ENCODE measurements around the gene TGM1.

TGM1 gene

DNA sequence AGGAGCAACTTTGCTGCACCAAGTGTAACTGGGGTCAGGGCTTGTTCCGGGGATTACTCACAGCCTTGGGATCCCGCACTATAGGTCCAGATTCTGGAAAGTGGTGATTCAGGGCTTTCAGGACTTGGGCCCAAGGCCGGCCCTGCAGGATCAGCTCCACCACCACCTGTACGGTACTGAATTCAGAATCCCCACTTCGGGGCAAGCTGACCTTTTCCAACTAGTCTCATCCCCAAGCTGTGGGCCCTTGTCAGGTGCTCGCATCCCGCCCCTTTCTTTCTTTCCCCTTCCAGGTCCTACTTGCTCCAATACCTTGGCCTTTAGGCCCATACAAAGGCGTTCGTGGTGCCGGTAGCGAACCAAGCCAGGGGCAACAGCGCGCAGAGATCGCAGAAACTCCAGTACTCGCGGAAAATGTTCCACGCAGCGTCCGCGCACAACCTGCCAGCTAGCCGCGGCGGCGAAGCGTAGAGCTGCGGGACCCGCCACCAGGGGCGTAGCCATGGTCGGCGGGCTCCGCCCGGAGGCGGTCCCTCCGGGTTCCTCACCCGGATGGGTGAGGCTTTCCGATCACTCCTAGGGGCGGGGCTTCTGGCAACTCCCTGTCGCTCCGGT, 21.0 kb downstream of the TGM1 start:
- H3K36me3 ChIP-seq (ENCODE audit: control insufficient read depth, insufficient read depth, low read length) = peaks cover 30% of the 10 kb centered on the region
- H3K4me3 ChIP-seq (ENCODE audit: low read depth, low read length) = peak overlapping the region; percentile 90
- H3K27me3 ChIP-seq (ENCODE audit: control insufficient read depth, insufficient read depth, low read length) = no peaks in the 10 kb centered on the region
- no peaks in the 10 kb centered on the region for H3K9me3 ChIP-seq (ENCODE audit: control insufficient read depth, insufficient read depth, low read length)
- peak overlapping the region; percentile 87 for H3K9ac ChIP-seq (ENCODE audit: low read depth, low read length)
- H3K4me1 ChIP-seq (ENCODE audit: control insufficient read depth, insufficient read depth, low read length) = no peaks in the 10 kb centered on the region

DNA sequence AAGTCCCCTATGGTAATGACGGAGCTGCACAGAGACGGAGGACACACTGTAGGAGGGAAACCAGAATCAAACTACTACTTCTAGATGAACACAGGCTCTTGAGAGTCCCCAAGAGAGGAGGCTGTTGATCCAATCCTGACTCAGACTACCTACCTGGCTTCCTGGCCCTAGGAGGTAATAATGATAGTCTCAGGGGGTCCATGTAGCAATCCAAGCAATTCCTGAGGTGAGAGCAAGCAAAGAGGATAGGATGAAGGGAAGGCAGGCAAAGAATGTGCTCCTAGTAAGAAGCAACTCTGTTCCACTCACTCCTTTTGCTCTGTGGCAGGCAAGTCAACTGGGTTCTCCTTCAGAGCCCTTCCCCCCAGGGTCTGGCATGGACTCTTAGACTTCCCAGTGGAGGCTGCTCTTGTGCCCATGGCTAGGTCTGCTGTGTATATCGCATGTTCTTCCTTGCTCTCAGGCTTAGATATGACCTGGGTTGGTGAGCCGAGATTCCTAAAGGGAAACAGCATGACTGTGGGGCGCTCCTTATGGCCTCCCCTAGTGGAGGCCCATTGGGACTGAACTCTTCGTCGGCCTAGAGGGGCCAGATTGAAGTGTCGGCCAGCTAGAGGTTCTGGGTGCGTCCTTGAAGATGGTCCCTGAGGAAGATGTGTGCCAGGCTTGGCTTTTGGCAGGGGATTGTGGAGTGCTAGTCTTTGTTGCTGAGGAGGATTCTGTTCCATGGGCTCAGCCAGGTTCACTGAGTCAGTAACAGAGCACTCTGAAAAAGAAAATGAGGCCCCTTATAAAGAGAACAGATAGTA, 22.7 kb downstream of the TGM1 start:
- Histone ChIP-seq H3K9ac (ENCODE audit: low read depth, low read length) (no peak overlapping the region), H3K27me3 (ENCODE audit: control insufficient read depth, insufficient read depth, low read length) (no peaks in the 10 kb centered on the region), H3K9me3 (ENCODE audit: control insufficient read depth, insufficient read depth, low read length) (no peaks in the 10 kb centered on the region), H3K4me1 (ENCODE audit: control insufficient read depth, insufficient read depth, low read length) (no peaks in the 10 kb centered on the region), H3K36me3 (ENCODE audit: control insufficient read depth, insufficient read depth, low read length) (peaks cover 37% of the 10 kb centered on the region), H3K4me3 (ENCODE audit: low read depth, low read length) (no peak overlapping the region)

DNA sequence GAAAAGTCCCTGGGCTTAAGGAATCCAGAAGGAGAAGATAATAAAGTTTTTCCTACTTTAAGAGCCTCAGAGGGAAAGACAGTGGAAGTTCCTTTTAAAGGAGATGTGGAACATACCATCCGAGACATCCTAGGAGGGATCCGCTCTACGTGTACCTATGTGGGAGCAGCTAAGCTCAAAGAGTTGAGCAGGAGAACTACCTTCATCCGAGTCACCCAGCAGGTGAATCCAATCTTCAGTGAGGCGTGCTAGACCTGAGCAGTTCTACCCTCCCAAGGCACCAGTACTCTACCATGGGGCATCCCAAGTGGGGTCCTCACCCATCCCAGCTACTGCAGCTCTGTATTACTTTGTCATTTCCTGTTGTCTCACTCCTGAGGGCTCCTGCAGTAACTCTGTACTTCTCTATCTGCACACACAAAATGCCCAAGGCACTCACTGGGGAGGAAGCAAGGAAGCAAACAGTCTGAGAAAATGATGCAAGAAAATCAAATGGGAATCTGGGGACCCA, 24.4 kb downstream of the TGM1 start:
- Histone ChIP-seq H3K4me3 (ENCODE audit: low read depth, low read length) (no peak overlapping the region), H3K9me3 (ENCODE audit: control insufficient read depth, insufficient read depth, low read length) (no peaks in the 10 kb centered on the region), H3K9ac (ENCODE audit: low read depth, low read length) (no peak overlapping the region), H3K36me3 (ENCODE audit: control insufficient read depth, insufficient read depth, low read length) (peaks cover 37% of the 10 kb centered on the region), H3K4me1 (ENCODE audit: control insufficient read depth, insufficient read depth, low read length) (no peaks in the 10 kb centered on the region), H3K27me3 (ENCODE audit: control insufficient read depth, insufficient read depth, low read length) (no peaks in the 10 kb centered on the region)

DNA sequence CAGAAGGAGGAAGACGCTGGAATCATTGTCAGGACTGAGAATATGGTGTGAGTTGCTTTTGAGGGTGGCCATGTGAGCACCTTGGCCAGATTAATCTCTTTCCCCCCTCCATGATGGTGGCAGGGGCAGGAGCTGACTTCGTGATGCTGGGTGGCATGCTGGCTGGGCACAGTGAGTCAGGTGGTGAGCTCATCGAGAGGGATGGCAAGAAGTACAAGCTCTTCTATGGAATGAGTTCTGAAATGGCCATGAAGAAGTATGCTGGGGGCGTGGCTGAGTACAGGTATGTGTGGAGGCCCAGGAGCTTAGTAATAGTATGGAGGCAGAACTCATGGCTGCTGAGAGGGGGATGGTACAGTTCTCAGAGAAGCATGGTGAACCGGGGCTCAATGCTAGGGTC, 24.9 kb downstream of the TGM1 start:
- no peak overlapping the region for H3K4me3 ChIP-seq (ENCODE audit: low read depth, low read length)
- peaks cover 37% of the 10 kb centered on the region for H3K36me3 ChIP-seq (ENCODE audit: control insufficient read depth, insufficient read depth, low read length)
- H3K4me1 ChIP-seq (ENCODE audit: control insufficient read depth, insufficient read depth, low read length) = no peaks in the 10 kb centered on the region
- no peak overlapping the region for H3K9ac ChIP-seq (ENCODE audit: low read depth, low read length)
- no peaks in the 10 kb centered on the region for H3K9me3 ChIP-seq (ENCODE audit: control insufficient read depth, insufficient read depth, low read length)
- H3K27me3 ChIP-seq (ENCODE audit: control insufficient read depth, insufficient read depth, low read length) = no peaks in the 10 kb centered on the region

DNA sequence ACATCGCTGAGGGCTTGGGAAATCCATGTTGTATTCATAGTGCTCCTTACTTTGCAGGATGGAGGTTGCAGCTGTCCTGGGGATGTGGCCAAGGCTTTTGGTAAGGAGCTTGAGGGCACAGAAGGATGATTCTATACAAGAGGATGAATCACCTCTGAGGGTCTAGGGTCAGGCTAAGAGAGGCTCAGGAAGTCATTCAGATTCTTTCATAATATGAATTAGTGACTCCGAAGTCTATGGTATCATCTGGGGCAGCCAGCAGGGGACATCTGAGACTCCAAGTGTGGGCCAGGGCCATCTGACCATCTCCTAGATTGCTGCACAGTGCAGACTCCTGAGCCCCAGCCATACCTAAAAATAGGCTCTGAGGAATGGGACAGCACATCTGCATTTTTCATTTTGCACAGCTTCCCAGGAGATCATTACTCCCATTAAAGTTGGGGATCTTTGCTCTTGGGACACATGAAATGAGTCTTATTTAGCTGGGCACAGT, 25.5 kb downstream of the TGM1 start:
- Histone ChIP-seq H3K9me3 (ENCODE audit: control insufficient read depth, insufficient read depth, low read length) (no peaks in the 10 kb centered on the region), H3K27me3 (ENCODE audit: control insufficient read depth, insufficient read depth, low read length) (no peaks in the 10 kb centered on the region), H3K4me3 (ENCODE audit: low read depth, low read length) (no peak overlapping the region), H3K9ac (ENCODE audit: low read depth, low read length) (no peak overlapping the region), H3K4me1 (ENCODE audit: control insufficient read depth, insufficient read depth, low read length) (no peaks in the 10 kb centered on the region), H3K36me3 (ENCODE audit: control insufficient read depth, insufficient read depth, low read length) (peaks cover 37% of the 10 kb centered on the region)

DNA sequence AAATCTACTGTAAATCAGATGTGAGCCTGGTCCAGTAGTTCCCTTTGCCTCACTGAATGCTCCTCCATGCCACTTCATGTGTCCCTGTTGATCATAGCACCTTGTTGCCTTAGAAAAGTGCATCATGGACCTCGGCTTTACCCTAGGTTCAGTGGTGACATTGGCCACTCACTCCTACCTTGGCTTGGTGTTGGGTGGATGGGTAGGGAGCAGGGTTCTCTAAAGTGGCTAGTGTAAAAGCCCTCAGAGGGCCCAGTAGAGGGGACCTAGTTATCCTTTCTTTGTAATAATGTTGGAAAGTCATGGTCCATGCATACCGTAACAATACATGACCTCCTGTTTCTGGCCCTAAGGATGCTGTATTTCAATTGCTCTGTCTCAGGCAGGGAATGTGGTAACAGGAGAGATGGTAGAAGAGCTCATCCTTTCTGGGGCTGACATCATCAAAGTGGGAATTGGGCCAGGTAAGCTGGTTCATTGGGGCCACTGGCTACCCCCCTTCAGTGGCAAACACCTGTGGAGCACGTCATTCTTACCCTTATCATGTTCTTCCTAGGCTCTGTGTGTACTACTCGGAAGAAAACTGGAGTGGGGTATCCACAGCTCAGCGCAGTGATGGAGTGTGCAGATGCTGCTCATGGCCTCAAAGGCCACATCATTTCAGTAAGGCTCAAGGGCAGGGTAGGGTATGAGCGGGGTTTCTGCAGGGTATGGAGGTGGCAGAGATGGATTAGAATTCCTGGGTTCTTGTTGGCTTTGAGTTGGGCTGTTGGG, 26.1 kb downstream of the TGM1 start:
- Histone ChIP-seq H3K9me3 (ENCODE audit: control insufficient read depth, insufficient read depth, low read length) (no peaks in the 10 kb centered on the region), H3K4me1 (ENCODE audit: control insufficient read depth, insufficient read depth, low read length) (no peaks in the 10 kb centered on the region), H3K27me3 (ENCODE audit: control insufficient read depth, insufficient read depth, low read length) (no peaks in the 10 kb centered on the region), H3K4me3 (ENCODE audit: low read depth, low read length) (no peak overlapping the region), H3K36me3 (ENCODE audit: control insufficient read depth, insufficient read depth, low read length) (peaks cover 37% of the 10 kb centered on the region), H3K9ac (ENCODE audit: low read depth, low read length) (no peak overlapping the region)

DNA sequence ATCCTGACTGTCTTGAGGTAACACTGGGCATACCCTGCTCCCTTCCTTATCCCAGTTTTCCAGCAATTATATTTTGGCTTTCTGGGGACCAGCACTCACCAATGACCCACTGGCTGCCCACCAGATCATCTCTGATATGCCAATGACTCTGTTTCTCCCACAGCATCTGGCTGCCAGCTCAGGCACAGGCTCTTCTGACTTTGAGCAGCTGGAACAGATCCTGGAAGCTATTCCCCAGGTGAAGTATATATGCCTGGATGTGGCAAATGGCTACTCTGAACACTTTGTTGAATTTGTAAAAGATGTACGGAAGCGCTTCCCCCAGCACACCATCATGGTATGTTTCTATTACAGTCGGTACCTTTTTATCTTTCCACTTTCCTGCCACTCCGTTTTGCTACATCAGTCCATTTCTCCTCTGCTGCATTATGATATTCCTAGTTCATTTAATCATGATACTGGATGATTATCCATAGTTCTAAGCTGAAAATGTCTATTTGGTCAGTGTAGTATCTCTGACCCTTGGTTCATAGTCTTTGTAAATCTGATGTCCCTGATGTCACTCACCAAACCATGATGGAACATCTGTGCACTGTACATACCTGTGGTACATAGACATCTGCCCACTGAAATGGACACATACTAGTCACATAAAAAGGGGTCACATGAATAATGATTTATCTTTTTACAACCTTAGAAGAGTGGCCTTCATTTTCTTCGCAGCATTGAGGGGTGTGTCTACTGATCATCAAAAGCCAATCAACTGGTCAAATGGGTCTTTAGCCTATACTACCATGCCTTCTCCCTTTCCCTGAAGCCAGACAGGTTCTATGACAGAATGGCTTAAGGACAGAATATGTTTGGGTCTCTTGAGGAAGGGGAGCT, 26.9 kb downstream of the TGM1 start:
- no peak overlapping the region for H3K9ac ChIP-seq (ENCODE audit: low read depth, low read length)
- peaks cover 36% of the 10 kb centered on the region for H3K36me3 ChIP-seq (ENCODE audit: control insufficient read depth, insufficient read depth, low read length)
- no peaks in the 10 kb centered on the region for H3K27me3 ChIP-seq (ENCODE audit: control insufficient read depth, insufficient read depth, low read length)
- H3K4me3 ChIP-seq (ENCODE audit: low read depth, low read length) = no peak overlapping the region
- H3K4me1 ChIP-seq (ENCODE audit: control insufficient read depth, insufficient read depth, low read length) = no peaks in the 10 kb centered on the region
- H3K9me3 ChIP-seq (ENCODE audit: control insufficient read depth, insufficient read depth, low read length) = no peaks in the 10 kb centered on the region

DNA sequence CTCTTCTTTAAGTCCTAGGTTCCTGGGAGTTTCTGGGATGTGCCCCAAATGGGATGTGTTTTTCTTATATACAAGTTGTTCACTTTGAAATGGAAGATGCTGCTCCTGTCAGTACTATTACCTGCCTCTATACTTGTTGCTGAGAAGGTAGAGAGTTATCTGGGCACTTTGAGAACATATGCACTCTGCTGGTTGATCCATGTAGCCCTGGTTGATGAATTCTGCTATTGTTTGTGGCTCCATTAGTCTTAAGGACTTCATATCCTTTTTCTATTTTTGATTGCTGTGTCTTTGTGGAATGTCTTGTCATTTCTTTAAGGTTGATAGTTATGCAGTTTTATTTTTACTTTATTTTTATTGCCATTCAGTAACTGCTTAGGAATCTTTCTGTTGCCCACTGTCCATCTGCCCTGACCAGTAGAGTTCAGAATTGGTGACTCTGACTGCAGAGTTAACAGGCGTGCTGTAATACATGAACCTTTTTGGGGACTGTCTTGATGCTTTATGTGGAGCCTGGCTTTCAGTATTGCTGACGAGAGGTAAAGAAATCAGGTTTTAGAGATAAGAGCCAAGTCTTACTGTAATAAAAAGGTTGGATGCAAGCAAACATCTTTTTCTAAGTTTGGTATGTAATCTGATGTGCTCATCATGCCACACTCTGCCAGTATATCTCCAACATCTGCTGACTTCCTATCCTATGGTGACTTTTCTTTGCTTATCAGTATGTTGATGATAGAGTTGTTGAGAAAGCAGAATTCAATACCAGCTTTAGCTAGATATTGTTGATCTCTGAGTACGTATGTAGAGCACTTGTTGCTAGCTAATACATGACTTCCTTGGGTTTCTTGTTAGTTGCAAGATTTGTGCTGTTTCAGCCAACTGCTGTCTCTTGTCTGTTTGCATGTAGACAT, 28.6 kb downstream of the TGM1 start:
- H3K9me3 ChIP-seq (ENCODE audit: control insufficient read depth, insufficient read depth, low read length) = no peaks in the 10 kb centered on the region
- peaks cover 24% of the 10 kb centered on the region for H3K36me3 ChIP-seq (ENCODE audit: control insufficient read depth, insufficient read depth, low read length)
- H3K4me1 ChIP-seq (ENCODE audit: control insufficient read depth, insufficient read depth, low read length) = no peaks in the 10 kb centered on the region
- H3K9ac ChIP-seq (ENCODE audit: low read depth, low read length) = no peak overlapping the region
- H3K27me3 ChIP-seq (ENCODE audit: control insufficient read depth, insufficient read depth, low read length) = no peaks in the 10 kb centered on the region
- no peak overlapping the region for H3K4me3 ChIP-seq (ENCODE audit: low read depth, low read length)

DNA sequence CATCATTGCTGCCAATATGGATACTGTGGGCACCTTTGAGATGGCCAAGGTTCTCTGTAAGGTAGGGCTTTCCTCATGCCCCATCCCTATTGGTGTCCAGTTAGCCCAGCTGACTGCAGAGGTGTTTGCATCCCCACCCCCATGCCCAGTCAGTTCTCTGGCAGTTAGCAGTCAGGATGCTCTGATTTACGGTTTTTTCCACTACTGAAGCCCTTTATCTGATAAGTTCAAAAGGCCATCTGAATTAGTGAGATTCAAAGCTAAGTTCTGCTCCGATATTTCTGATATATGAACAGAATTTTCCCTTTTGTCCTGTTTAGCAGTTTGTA, 29.5 kb downstream of the TGM1 start:
- H3K27me3 ChIP-seq (ENCODE audit: control insufficient read depth, insufficient read depth, low read length) = no peaks in the 10 kb centered on the region
- peak overlapping the region; percentile 38 for H3K9ac ChIP-seq (ENCODE audit: low read depth, low read length)
- H3K4me3 ChIP-seq (ENCODE audit: low read depth, low read length) = peak overlapping the region; percentile 97
- H3K9me3 ChIP-seq (ENCODE audit: control insufficient read depth, insufficient read depth, low read length) = no peaks in the 10 kb centered on the region
- no peaks in the 10 kb centered on the region for H3K4me1 ChIP-seq (ENCODE audit: control insufficient read depth, insufficient read depth, low read length)
- H3K36me3 ChIP-seq (ENCODE audit: control insufficient read depth, insufficient read depth, low read length) = peaks cover 18% of the 10 kb centered on the region

DNA sequence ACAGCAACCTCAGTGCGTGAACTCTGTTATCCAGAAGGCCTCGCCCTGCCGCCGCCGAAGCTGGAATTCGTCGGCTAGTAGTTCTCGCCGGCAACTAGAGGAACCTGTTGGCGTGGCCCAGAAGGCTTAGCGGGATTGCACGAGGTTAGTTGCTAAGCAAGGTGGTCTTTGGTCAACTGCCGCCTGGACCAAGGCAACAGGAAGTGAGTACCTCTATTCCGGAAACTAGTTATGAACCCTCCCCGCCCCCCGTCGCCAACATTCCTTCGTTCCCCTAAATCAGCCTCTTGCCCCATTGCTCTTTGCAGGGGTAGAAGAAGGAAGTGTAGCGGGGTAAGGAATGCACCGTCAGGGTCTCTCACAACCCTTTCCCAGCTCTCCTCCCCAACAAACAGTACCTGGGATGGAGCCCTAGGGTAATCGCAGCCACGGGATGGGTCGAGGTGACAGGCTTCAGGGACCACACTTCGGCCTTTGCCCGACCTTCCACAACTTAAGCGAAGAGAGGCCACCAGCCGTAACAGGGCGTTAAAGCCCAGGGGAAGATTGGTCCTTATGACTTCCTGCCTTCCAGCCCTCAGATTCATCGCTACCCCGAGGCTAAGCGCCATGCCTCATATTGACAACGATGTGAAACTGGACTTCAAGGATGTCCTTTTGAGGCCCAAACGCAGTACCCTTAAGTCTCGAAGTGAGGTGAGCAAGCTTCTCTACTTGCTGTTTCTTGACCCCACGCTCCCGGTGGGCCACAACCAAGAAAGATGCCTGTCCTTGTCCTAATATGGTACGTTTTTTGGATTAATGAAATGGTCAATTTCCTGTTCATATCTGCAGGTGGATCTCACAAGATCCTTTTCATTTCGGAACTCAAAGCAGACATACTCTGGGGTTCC, 30.1 kb downstream of the TGM1 start, which contains the start of gene GMPR2:
TSS of gene GMPR2 (plus strand) at position 285 of the 893 bp plus-strand sequence. CDS start at position 610, 325 bp downstream.
- H3K4me3 ChIP-seq (ENCODE audit: low read depth, low read length) = peak within 1 kb of the TSS; percentile 97
- H3K9ac ChIP-seq (ENCODE audit: low read depth, low read length) = peak within 1 kb of the TSS; percentile 87
- no peaks in the 10 kb centered on the region for H3K27me3 ChIP-seq (ENCODE audit: control insufficient read depth, insufficient read depth, low read length)
- H3K9me3 ChIP-seq (ENCODE audit: control insufficient read depth, insufficient read depth, low read length) = no peaks in the 10 kb centered on the region
- H3K4me1 ChIP-seq (ENCODE audit: control insufficient read depth, insufficient read depth, low read length) = no peaks in the 10 kb centered on the region
- peaks cover 12% of the 10 kb centered on the region for H3K36me3 ChIP-seq (ENCODE audit: control insufficient read depth, insufficient read depth, low read length)
